Bronchial epithelial cell (primary cell): ENCODE measurements around the gene ZNF804B. TPM values are rescaled to one million over a fixed set of nuclear protein-coding genes. Genes with fewer than 3 reads are reported as not detected.
A peak's percentile ranks its signal among the peaks of the same experiment; 100 is the strongest.

ENCODE experiments used
- DNase-seq: peaks from one replicate; pipeline ENCODE4 v3.0.0-alpha.2; 2010; ENCODE audit warnings: low read depth
- FAIRE-seq: peaks from 2 replicates; lab custom pipeline; 2011; peaks lifted over from hg19 to GRCh38; lab: Jason Lieb, UNC
- H3K27me3 ChIP-seq: 2 replicates; pipeline ENCODE4 v1.5.1; 2011; ENCODE audit warnings: low read length; ENCODE audit not compliant: control insufficient read depth, insufficient read depth
- H3K36me3 ChIP-seq: 2 replicates; pipeline ENCODE4 v1.5.1; 2011; ENCODE audit warnings: low read length; ENCODE audit not compliant: control insufficient read depth, insufficient read depth
- H3K4me3 ChIP-seq: 2 replicates; pipeline ENCODE4 v1.5.1; 2011; ENCODE audit warnings: mild to moderate bottlenecking, low read depth, low read length, control low read depth
- CTCF ChIP-seq: IDR thresholded peaks from 2 replicates; pipeline ENCODE4 v1.5.1; 2011; ENCODE audit warnings: mild to moderate bottlenecking, moderate library complexity, low read length, control low read depth, inconsistent platforms; ENCODE audit not compliant: insufficient read depth, severe bottlenecking
- total RNA-seq: library from RNA; depleted of rRNA; stranded (reverse); fragments of >200 nt; gene quantifications from 2 replicates; pipeline ENCODE4 v1.2.1, GENCODE V29; 2014

ZNF804B gene
- total RNA-seq, 1 donor from 2014 or later, result not detected

- Histone ChIP-seq H3K27me3 (no peaks in the 10 kb centered on the region), H3K36me3 (no peaks in the 10 kb centered on the region), H3K4me3 (no peak overlapping the region)
- no peak for TF ChIP-seq CTCF
- FAIRE-seq (no peak), DNase-seq (no peak)
Observed at GRCh38 chr7:89064831-89065230, 305.3 kb downstream of the ZNF804B start.

GRCh38 chr7:89067048-89067447 is 307.5 kb downstream of the ZNF804B start:
- Histone ChIP-seq H3K36me3 (no peaks in the 10 kb centered on the region), H3K27me3 (no peaks in the 10 kb centered on the region), H3K4me3 (no peak overlapping the region)
- no peak for TF ChIP-seq CTCF
- no peak for DNase-seq
- FAIRE-seq, result no peak

- no peak for TF ChIP-seq CTCF
- no peak overlapping the region for H3K4me3 ChIP-seq
- peak; percentile 1 for DNase-seq
- no peak for FAIRE-seq
- H3K27me3 ChIP-seq, result no peaks in the 10 kb centered on the region
- H3K36me3 ChIP-seq, result no peaks in the 10 kb centered on the region
Observed at GRCh38 chr7:89072081-89072480, 312.6 kb downstream of the ZNF804B start.

GRCh38 chr7:89073776-89074175 is 314.3 kb downstream of the ZNF804B start:
- Histone ChIP-seq H3K36me3 (no peaks in the 10 kb centered on the region), H3K4me3 (no peak overlapping the region), H3K27me3 (no peaks in the 10 kb centered on the region)
- TF ChIP-seq CTCF, result no peak
- DNase-seq, result no peak
- FAIRE-seq, result no peak

GRCh38 chr7:89077992-89078391 is 318.5 kb downstream of the ZNF804B start:
- Histone ChIP-seq H3K4me3 (no peak overlapping the region), H3K27me3 (no peaks in the 10 kb centered on the region), H3K36me3 (no peaks in the 10 kb centered on the region)
- DNase-seq (no peak), FAIRE-seq (no peak)
- no peak for TF ChIP-seq CTCF

GRCh38 chr7:89085580-89085979 is 326.1 kb downstream of the ZNF804B start:
- no peaks in the 10 kb centered on the region for H3K36me3 ChIP-seq
- no peak for DNase-seq
- no peak for FAIRE-seq
- no peak for TF ChIP-seq CTCF
- H3K27me3 ChIP-seq, result no peaks in the 10 kb centered on the region
- no peak overlapping the region for H3K4me3 ChIP-seq
